ENCODE results near the gene DGCR6L. TPM values are rescaled to one million over a fixed set of nuclear protein-coding genes. Genes with fewer than 3 reads are reported as not detected.
"Not testable (repeated sequence)": the region's sequence is repeated elsewhere in the genome, so short reads cannot be mapped to it uniquely, and the experiment has no call there.

The DGCR6L gene
- total RNA-seq, 1 donor from 2014 or later: 33.3 TPM

DNA sequence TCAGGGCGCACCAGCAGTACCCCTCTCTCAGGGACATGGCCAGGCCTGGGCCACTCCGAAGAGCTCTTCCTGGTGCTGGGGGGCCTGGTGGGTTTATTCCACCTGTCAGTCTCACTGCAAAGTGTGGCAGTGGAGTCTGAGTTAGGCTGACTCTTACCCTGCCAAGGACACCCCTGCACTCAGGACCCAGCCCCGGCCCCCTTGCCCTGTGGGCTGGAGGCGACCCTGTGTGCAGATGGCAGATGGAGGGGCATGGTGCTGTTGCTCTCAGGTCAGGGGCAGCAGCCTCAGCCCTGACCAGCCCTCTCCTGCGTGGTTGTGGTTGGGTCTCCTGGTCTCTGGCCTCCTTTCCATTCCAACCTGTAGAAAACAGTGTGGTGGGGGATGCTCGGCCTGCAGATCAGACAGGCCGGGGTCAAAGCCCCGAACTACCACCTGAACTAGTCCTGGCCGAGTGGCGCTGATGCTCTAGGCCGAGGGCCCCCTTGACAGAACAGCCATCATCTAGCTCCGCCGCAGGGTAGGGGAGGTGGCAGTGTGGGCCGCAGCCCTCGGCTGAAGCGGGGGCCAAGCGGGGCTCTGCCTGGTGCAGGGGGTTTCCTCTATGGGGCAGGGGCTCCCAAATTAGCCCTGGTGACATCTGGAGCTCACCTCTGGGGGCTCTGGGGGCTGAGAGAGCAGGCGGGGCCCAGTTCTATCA lies 41.8 kb downstream of the DGCR6L start:
- H3K36me3 ChIP-seq (ENCODE audit: insufficient read depth, low read length); H3K27me3 ChIP-seq (ENCODE audit: insufficient read depth, low read length); H3K4me3 ChIP-seq (ENCODE audit: insufficient read depth, low read depth, low read length); H3K9ac ChIP-seq (ENCODE audit: low read length); FAIRE-seq; H3K36me3 Mint-ChIP-seq (ENCODE audit: low read depth, unreplicated experiment); H4K20me1 ChIP-seq (ENCODE audit: insufficient read depth, low read length); H3K4me1 Mint-ChIP-seq (ENCODE audit: low read depth, unreplicated experiment); H3K9me3 Mint-ChIP-seq (ENCODE audit: unreplicated experiment); H3K4me3 Mint-ChIP-seq (ENCODE audit: unreplicated experiment); H3K4me1 ChIP-seq (ENCODE audit: insufficient read depth, low read length); H3K27ac ChIP-seq (ENCODE audit: low read depth, low read length); DNase-seq (ENCODE audit: low read depth); H2AFZ ChIP-seq (ENCODE audit: low read depth, low read length); H3K4me2 ChIP-seq (ENCODE audit: low read length); H3K9me3 ChIP-seq (ENCODE audit: insufficient read depth, low read depth, low read length); H3K27ac Mint-ChIP-seq (ENCODE audit: unreplicated experiment); H3K79me2 ChIP-seq (ENCODE audit: insufficient read depth, low read length): not testable (repeated sequence)
- peaks cover 25% of the 10 kb centered on the region for H3K27me3 Mint-ChIP-seq (ENCODE audit: low read depth, unreplicated experiment)

DNA sequence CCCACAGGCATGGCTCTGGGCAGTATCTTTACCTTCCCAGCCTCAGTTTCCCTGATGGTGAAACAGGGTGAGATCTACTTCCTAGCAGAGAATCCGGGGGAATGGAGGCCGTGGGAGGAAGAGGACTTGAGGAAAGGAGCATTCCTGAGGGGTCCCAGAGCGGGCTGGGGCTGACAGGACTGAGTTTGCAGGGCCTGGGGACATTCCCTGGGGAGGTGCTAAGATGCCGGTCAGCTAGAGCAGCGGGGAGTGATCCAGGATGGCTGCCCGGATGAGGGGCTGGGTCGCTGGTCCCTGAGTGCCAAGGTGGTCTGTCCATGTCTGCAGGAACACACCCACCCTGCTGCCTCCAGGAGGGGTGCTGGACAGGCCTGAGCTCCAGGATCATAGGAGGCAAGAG lies 43.4 kb downstream of the DGCR6L start:
- H3K4me3 Mint-ChIP-seq (ENCODE audit: unreplicated experiment): no peak overlapping the region
- H2AFZ ChIP-seq (ENCODE audit: low read depth, low read length): no peak overlapping the region
- peaks cover 5% of the 10 kb centered on the region for H3K4me1 Mint-ChIP-seq (ENCODE audit: low read depth, unreplicated experiment)
- H3K27me3 ChIP-seq (ENCODE audit: insufficient read depth, low read length): no peaks in the 10 kb centered on the region
- H3K27ac Mint-ChIP-seq (ENCODE audit: unreplicated experiment): no peak overlapping the region
- FAIRE-seq (no peak), DNase-seq (ENCODE audit: low read depth) (no peak)
- no peaks in the 10 kb centered on the region for H3K36me3 ChIP-seq (ENCODE audit: insufficient read depth, low read length)
- H3K9me3 ChIP-seq (ENCODE audit: insufficient read depth, low read depth, low read length): no peaks in the 10 kb centered on the region
- no peak for TF ChIP-seq EZH2 (IDR thresholded peaks at IDR 0.05; ENCODE audit: insufficient read depth, low read length)
- TF ChIP-seq, protein P1, sequence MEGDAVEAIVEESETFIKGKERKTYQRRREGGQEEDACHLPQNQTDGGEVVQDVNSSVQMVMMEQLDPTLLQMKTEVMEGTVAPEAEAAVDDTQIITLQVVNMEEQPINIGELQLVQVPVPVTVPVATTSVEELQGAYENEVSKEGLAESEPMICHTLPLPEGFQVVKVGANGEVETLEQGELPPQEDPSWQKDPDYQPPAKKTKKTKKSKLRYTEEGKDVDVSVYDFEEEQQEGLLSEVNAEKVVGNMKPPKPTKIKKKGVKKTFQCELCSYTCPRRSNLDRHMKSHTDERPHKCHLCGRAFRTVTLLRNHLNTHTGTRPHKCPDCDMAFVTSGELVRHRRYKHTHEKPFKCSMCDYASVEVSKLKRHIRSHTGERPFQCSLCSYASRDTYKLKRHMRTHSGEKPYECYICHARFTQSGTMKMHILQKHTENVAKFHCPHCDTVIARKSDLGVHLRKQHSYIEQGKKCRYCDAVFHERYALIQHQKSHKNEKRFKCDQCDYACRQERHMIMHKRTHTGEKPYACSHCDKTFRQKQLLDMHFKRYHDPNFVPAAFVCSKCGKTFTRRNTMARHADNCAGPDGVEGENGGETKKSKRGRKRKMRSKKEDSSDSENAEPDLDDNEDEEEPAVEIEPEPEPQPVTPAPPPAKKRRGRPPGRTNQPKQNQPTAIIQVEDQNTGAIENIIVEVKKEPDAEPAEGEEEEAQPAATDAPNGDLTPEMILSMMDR (IDR thresholded peaks at IDR 0.05; ENCODE audit: insufficient read depth, low read depth, low read length): no peak
- H3K9ac ChIP-seq (ENCODE audit: low read length): no peak overlapping the region
- no peaks in the 10 kb centered on the region for H4K20me1 ChIP-seq (ENCODE audit: insufficient read depth, low read length)
- no peaks in the 10 kb centered on the region for H3K79me2 ChIP-seq (ENCODE audit: insufficient read depth, low read length)
- no peak overlapping the region for H3K27ac ChIP-seq (ENCODE audit: low read depth, low read length)
- H3K4me1 ChIP-seq (ENCODE audit: insufficient read depth, low read length): peaks cover 8% of the 10 kb centered on the region
- H3K4me2 ChIP-seq (ENCODE audit: low read length): no peak overlapping the region
- H3K4me3 ChIP-seq (ENCODE audit: insufficient read depth, low read depth, low read length): no peak overlapping the region
- H3K27me3 Mint-ChIP-seq (ENCODE audit: low read depth, unreplicated experiment): peaks cover 21% of the 10 kb centered on the region
- H3K9me3 Mint-ChIP-seq (ENCODE audit: unreplicated experiment): no peaks in the 10 kb centered on the region
- H3K36me3 Mint-ChIP-seq (ENCODE audit: low read depth, unreplicated experiment): no peaks in the 10 kb centered on the region

DNA sequence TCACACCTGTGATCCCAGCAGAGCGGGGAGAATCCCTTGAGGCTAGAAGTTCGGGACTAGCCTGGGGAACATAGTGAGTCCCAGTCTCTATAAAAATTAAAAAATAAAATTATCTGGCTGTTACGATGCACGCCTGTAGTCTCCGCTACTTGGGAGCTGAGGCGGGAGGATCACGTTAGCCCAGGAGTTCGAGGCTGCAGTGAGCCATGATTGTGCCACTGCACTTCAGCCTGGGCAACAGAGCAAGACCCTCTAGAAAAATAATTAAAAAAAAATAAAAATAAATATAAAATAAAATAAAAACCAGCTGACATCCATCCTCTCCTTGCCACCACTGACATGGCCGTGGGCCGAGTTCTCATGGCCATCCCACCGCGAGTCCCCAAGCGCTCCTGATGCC lies 44.0 kb downstream of the DGCR6L start:
- Histone ChIP-seq H2AFZ (ENCODE audit: low read depth, low read length) (no peak overlapping the region), H3K9ac (ENCODE audit: low read length) (no peak overlapping the region), H3K36me3 (ENCODE audit: insufficient read depth, low read length) (no peaks in the 10 kb centered on the region), H3K4me3 (ENCODE audit: insufficient read depth, low read depth, low read length) (no peak overlapping the region), H3K27ac (ENCODE audit: low read depth, low read length) (no peak overlapping the region), H4K20me1 (ENCODE audit: insufficient read depth, low read length) (no peaks in the 10 kb centered on the region), H3K27me3 (ENCODE audit: insufficient read depth, low read length) (no peaks in the 10 kb centered on the region), H3K9me3 (ENCODE audit: insufficient read depth, low read depth, low read length) (no peaks in the 10 kb centered on the region), H3K4me2 (ENCODE audit: low read length) (no peak overlapping the region), H3K4me1 (ENCODE audit: insufficient read depth, low read length) (peaks cover 8% of the 10 kb centered on the region), H3K79me2 (ENCODE audit: insufficient read depth, low read length) (no peaks in the 10 kb centered on the region)
- Mint-ChIP-seq H3K9me3 (ENCODE audit: unreplicated experiment) (no peaks in the 10 kb centered on the region), H3K36me3 (ENCODE audit: low read depth, unreplicated experiment) (no peaks in the 10 kb centered on the region), H3K27ac (ENCODE audit: unreplicated experiment) (no peak overlapping the region), H3K27me3 (ENCODE audit: low read depth, unreplicated experiment) (peaks cover 21% of the 10 kb centered on the region), H3K4me3 (ENCODE audit: unreplicated experiment) (no peak overlapping the region), H3K4me1 (ENCODE audit: low read depth, unreplicated experiment) (peaks cover 5% of the 10 kb centered on the region)
- FAIRE-seq: no peak
- no peak for DNase-seq (ENCODE audit: low read depth)
- TF ChIP-seq, protein P1 (IDR thresholded peaks at IDR 0.05; ENCODE audit: insufficient read depth, low read depth, low read length): no peak
- TF ChIP-seq EZH2 (IDR thresholded peaks at IDR 0.05; ENCODE audit: insufficient read depth, low read length): no peak

DNA sequence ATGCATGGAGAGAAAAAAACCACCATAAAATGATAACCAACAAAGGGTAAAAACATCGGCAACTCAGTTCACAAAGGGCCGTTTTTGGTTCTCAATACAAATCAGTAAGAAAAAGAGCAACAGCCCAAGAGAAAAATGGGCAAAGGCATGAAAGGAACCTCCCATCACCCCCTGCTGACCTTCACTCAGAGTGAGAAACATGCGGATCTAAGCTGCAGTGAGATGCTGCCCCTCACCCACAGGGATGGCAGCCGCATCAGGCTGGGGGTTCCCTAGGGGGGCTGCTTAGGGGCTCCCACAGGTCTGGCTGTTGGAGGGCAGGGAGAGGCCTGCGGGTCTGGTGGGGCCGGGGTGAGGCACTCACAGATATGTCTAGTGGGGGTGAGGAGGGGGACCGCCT lies 44.5 kb downstream of the DGCR6L start:
- not testable (repeated sequence) for H3K36me3 Mint-ChIP-seq (ENCODE audit: low read depth, unreplicated experiment); H3K4me1 Mint-ChIP-seq (ENCODE audit: low read depth, unreplicated experiment); H3K27me3 ChIP-seq (ENCODE audit: insufficient read depth, low read length); H3K9ac ChIP-seq (ENCODE audit: low read length); H3K4me3 ChIP-seq (ENCODE audit: insufficient read depth, low read depth, low read length); H3K4me2 ChIP-seq (ENCODE audit: low read length); H3K79me2 ChIP-seq (ENCODE audit: insufficient read depth, low read length); H3K4me3 Mint-ChIP-seq (ENCODE audit: unreplicated experiment); H3K9me3 ChIP-seq (ENCODE audit: insufficient read depth, low read depth, low read length); H3K9me3 Mint-ChIP-seq (ENCODE audit: unreplicated experiment); H4K20me1 ChIP-seq (ENCODE audit: insufficient read depth, low read length); H3K36me3 ChIP-seq (ENCODE audit: insufficient read depth, low read length); H3K27ac ChIP-seq (ENCODE audit: low read depth, low read length); H3K27ac Mint-ChIP-seq (ENCODE audit: unreplicated experiment); FAIRE-seq; H3K4me1 ChIP-seq (ENCODE audit: insufficient read depth, low read length); H2AFZ ChIP-seq (ENCODE audit: low read depth, low read length); DNase-seq (ENCODE audit: low read depth)
- peaks cover 23% of the 10 kb centered on the region for H3K27me3 Mint-ChIP-seq (ENCODE audit: low read depth, unreplicated experiment)

DNA sequence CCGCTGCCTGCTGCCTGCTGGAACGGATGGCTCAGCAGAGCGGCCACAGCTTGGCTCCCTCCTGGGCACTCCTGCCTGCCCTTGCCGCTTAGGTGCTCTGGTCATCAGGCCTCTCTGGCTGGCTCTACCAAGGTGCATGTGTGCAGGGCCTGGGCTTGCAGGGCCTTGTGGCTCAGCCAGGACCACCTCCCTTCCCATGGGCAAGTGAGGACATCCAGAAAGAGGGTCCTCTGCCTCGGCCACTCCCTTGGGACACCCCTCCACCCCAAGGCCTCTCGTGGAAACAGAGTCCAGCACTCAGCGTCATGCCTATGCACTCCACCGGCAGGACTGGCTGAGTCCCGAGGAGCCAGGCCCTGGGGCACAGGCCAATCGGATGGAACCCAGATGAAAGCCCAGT lies 45.5 kb downstream of the DGCR6L start:
- not testable (repeated sequence) for H3K36me3 ChIP-seq (ENCODE audit: insufficient read depth, low read length); H3K9me3 ChIP-seq (ENCODE audit: insufficient read depth, low read depth, low read length); H4K20me1 ChIP-seq (ENCODE audit: insufficient read depth, low read length); H3K4me1 ChIP-seq (ENCODE audit: insufficient read depth, low read length); H2AFZ ChIP-seq (ENCODE audit: low read depth, low read length); FAIRE-seq; H3K79me2 ChIP-seq (ENCODE audit: insufficient read depth, low read length); DNase-seq (ENCODE audit: low read depth); H3K4me2 ChIP-seq (ENCODE audit: low read length); H3K36me3 Mint-ChIP-seq (ENCODE audit: low read depth, unreplicated experiment); H3K4me3 ChIP-seq (ENCODE audit: insufficient read depth, low read depth, low read length); H3K9me3 Mint-ChIP-seq (ENCODE audit: unreplicated experiment); H3K9ac ChIP-seq (ENCODE audit: low read length); H3K27ac ChIP-seq (ENCODE audit: low read depth, low read length); H3K27ac Mint-ChIP-seq (ENCODE audit: unreplicated experiment); H3K27me3 ChIP-seq (ENCODE audit: insufficient read depth, low read length); H3K4me1 Mint-ChIP-seq (ENCODE audit: low read depth, unreplicated experiment); H3K4me3 Mint-ChIP-seq (ENCODE audit: unreplicated experiment)
- H3K27me3 Mint-ChIP-seq (ENCODE audit: low read depth, unreplicated experiment): peaks cover 18% of the 10 kb centered on the region

Data from astrocyte (in vitro differentiated cells and primary cell).